GM21717 (cell line): ENCODE measurements around the gene PARP1.

Source experiments
- ATAC-seq: cut with Tn5 transposase; IDR thresholded peaks from one replicate; pipeline ENCODE4 v1.9.1; 2021; ENCODE audit warnings: mild to moderate bottlenecking, moderate library complexity; ENCODE audit not compliant: unreplicated experiment

The PARP1 gene

DNA sequence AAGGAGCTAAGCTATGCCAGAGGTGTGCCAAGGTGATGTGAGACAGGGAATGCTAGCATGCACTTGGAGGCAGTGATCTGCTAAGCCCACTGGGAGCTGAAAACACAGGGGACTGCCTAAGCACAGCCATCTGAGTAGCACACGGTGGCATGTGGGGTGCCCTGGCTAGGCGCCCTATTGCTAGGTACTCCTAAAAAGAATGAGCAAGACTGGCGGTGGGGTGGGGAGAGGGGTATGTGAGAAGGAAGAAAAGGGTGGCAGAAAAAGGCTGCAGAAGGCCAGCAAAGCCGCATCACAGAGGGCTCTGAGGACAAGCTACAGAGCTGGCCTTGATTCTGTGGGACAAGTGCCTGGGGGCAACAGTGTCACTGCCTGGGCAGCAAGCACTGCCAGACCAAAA lies 23.9 kb downstream of the PARP1 start:
- ATAC-seq, result no peak

DNA sequence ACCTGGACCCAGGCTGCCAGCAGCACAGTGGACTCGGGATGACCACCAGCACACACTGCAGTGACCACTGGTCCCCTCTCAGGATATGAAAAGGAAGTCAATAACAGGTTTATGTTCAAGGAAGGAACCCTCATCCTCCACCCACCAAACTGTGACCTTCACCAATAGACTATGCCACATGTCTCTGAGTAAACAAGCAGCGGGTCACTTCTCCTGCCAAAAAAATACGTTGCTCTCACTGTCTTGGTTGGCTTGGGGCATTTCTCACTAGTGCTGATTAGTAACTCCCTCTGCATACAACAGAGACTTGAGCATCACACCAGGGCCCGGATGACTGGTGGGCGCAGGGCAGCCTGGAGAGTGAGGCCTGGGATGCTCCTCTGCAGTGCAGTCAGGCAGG lies 25.9 kb downstream of the PARP1 start:
- ATAC-seq, result no peak

DNA sequence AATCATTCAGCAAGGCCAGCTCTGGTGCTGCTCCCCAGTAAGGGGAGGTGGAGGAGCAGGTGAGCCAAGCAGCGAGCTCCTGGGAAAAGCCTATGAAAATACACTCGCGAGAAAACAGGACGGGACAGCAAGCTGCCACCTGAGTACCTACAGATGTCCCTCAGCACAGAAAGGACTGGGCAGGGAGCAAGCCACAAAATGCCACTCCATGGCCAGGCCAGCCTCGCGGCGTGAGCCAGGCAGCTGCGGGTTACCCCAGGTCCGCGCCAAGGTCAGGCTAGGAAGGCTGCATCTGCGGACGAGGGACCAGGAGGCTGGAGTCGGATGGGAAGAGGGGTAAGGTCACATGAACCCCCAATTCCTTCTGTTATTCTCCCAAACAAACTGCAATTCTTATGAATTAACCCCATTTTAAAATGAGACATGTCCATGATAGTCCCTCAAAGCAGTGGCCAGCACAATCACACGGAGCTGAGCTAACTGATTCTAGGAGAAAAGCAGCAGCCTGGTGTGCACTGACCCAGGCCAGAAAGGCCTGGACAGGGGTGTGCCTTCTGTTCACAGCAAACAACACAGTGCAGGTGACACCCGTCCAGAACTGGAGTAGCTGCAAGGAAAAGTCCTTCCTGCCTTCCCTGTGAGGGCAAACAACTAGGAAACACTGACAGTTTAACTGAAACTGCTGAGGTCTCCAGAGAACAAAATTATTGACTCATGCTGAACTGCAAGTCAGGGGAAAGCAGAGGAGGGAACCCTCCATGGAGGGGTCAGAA lies 26.5 kb downstream of the PARP1 start:
- ATAC-seq, result no peak

DNA sequence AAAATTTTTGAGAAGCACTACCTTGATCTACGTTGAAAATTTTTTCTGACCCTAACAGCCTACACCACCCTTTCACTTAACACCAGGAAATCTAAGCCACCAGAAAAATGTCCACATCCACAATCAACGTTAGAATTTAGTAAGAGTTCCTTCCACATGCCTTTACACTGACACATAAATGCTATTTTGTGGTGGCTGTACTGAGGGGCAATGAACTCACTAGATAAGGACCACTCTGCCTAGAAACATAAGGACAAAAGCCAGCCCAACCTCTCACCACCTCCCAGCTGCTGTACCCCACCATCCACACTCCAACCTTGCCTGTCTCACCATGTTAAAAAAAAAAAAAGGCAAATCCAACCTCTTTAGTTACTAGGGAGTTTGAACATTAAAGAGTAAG lies 29.8 kb downstream of the PARP1 start:
- no peak for ATAC-seq

DNA sequence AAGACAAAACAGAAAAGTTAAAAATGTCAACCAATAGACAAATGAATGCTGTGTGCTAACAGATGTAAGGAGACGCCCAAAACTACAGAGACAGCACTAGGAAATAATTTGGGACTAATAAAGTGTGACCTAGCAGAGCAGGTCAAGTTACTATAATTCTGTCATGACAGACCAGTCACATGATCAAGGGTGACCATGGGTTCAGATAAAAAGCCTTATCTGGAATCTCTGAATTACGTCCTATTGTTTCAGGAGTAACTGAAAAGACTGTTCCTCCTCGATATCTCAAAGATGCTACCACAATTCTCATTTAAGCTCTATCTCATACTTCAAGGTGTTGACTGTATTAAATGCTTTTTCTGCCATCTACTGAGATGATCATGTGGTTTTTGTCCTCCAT lies 31.6 kb downstream of the PARP1 start:
- no peak for ATAC-seq

DNA sequence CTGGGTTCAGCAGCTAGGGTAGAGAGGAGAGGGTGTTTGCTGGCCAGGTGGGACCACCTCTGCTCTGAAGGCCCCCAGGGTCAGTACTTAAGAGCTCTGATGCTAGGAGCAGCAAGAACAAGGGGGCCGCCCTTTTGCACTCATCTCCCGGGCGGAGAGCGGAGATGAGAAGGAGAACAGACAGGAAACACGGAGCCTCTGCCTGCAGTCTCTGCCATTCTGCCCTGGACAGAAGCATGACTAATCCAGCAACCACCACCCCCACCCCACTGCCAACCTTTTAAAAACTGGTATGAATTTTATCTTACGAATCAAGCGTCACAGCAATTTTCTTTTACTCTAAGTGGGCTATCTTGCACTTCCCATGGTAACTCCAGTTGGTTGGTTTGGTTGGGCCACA lies 34.5 kb downstream of the PARP1 start:
- ATAC-seq, result no peak

DNA sequence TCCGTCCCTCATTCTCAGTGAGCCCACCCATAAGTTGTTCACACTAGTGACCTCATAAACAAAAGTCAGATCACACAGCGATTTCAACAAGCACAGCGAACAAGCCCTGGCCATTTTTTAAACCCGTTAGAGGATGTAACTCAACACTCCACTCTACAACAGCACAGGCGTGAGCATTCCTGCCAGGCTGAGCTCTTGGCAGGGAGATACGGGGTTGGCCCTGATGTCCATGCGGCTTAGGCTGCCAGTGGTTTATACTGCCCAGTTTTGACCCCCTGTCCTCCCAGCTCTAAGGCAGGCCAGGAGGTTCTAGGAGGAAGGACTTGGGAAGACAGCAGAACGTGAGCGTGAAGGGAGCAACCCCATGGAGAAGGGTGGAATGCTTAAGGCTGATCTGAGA lies 35.0 kb downstream of the PARP1 start:
- ATAC-seq, result no peak

DNA sequence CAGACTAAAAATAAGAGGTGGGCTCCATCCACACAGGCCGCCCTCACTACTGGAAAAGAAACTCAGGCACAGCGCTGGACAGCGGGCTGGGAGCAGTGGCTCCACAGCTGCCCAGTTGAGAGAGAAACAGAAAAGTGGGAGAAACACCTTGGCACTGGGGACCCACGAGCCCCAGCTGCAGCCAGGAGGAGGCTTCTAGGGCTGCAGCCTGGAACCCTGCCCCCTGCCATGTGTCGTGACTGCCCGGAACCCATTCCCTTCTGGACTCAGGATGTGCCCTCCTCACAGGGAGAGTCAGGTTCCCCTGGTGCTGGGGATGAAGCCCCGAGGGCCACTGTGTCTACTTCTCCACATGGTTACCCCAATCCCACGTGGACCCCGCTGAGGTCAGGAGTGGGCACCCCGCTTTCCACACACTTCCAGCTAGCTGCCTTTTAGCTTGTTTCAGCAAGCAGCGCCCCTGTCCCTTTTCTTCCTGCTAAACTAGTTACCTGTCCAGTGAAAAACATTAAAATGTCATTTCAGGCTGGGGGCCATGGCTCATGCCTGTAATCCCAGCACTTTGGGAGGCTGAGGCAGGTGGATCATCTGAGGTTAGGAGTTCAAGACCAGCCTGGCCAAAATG lies 35.9 kb downstream of the PARP1 start:
- no peak for ATAC-seq

DNA sequence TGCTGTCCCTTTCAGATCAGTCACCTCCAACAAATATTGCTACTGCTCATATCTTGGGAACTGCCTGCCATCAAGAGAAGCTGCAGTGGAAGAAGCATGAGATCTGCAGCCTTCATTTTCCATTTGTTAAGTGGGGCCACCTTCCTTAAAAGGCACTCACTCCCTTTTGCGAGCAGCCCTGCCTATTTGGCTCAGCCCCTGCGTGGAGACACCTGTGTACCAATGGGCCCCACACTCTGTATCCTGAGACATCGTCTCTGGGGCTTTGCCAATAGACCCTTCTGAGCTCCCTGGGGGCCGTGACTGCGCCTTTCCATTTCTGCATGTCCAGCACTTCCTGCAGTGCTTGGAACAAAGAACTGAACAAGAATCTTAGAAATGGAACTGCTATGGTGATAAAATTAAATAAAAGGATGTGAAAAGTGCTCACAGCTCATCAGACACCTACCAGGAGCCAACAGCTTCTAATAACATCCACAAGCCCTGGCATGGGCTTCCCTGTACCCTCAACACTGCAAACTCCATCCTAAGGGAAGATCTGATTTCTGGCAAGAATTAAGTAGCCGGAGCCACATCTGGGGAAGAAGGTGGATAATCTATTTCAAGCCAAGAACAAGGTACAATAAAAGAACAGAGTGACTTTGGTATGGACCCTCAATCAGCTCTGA lies 36.7 kb downstream of the PARP1 start:
- ATAC-seq, result no peak

DNA sequence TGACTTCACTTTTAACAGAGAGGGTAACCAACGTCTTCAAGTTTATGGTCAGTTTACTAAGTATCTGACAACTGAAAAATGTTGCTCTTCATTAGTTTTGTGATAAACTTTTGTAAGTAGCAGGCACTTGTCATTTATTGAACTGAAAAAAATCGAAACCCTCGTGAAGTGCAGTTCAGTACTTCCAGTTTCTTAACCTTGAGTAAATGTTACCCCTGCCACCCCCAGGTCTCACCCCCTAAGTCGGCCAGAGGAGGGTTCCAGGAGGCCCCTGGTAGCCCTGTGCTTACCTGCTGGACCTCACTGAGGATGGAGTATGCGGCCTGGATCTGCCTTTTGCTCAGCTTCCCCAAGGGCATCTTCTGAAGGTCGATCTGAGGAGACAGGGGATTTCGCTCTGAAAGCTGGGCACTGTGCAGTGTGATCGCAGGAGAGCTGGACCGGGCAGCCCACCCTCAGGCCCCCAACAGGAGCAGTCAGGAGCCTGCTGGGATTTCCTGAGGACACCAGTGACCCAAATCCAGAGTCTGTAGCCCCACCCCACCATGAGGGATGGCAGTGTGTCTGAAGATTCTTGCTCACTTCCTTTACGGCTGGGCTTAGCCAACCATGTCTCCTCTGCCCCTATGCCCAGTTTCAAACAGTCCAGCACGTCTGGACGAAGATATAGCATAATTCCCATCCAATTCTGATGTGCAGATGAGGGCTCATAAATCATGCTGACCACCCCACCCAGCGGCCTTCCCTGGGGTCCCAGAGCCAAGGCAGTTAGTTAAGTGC lies 37.6 kb downstream of the PARP1 start:
- peak; percentile 55 for ATAC-seq

DNA sequence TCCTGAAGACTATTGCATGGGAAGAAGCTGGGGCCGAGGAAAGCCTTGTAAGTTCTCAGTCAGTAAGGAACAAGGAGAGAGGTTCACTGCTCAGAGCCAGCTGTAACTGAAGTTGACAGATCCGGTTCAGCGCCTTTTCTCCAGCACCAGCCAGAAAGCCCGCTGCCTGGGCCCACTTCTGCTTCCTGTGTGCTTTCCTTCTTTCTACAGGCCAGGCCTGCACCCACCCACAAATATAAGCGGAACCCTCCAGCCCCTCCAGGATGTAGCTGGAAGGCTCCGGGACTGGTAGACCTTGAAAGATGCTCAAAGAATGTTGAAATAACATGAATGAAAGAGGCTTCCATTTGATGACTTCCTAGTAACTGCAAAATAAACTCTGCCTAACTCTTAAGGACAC lies 38.8 kb downstream of the PARP1 start:
- no peak for ATAC-seq

DNA sequence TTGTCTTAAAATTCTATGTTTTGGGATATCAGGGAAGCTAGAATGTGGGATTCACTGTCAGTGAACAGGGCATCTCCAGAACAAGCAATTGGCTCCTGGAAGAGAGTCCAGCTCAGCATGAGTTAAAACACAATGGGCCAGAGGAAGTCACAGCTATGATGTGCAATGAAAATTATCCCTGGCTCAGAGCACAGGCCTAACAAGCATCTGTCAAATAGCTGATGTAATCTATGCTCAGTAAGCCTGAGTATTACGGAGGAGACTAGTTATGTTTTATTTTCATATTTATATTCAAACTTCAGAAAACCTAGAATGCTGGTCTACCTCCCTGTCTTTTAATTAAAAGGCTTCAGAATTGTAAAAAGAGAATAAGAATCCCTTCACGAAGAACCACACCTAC lies 41.6 kb downstream of the PARP1 start:
- no peak for ATAC-seq

DNA sequence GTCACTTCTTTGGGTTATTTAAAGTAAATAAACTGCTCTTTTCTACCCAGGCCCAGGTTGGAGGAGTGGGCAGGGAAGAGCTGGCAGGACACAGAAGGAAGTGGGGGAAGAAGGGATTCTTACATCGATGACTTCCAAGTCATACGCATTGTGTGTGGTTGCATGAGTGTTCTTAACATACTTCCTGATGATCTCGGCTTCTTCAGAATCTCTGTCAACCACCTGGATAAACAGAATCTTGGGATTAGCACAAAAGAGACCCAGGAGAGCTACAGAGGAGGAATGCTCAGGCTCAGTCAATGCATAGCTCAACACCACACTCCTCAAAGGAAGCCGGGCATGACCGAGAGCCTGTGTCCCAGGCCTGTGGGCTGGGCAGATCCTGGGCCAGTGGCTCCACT lies 42.1 kb downstream of the PARP1 start:
- no peak for ATAC-seq

DNA sequence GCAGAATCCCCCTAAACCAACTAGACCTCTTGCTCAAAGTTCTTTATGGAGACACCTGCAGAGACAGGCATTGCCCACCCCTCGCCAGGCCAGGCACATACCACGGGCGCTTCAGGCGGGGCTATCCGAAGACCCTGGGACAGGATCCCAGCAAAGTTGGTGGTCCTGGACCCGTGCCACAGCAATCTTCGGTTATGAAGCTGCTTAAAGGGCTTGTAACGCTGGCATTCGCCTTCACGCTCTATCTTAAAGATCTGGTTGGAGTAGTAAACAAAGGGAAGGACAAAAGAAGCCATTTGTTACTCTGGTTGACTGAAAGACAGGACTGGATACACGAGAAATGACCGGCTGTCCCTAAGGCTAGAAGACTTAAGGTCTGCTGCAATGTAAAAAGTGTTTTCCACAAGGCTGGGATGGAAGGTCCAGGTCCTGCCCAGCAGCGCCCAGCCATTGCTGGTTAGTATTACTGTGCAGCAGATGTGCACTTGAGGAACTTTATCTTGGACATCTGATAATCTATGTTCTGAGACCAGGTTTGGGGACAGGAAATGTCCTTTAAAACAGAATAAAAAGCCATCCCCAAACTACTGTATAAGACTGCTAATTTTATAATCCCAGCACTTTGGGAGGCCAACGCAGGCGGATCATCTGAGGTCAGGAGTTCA lies 42.9 kb downstream of the PARP1 start:
- ATAC-seq, result no peak

DNA sequence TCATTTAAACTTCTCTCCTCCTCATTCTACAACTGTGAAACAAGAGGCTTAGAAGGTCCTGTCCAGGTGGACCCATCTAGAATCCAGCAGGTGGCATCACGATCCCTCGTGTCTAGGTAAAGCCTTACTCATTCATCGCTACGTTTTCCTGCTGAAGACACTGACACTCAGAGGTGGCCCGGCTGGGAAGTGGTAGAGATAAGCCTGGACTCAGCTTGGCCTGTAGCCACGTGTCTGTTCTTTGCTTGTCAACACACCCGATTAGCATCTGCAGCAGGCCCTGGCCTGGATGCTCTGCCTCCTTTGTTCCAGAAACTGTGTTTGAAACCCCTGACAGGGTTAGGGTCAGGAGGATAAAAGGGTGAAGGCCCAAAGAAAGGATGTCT lies 43.4 kb downstream of the PARP1 start:
- no peak for ATAC-seq

DNA sequence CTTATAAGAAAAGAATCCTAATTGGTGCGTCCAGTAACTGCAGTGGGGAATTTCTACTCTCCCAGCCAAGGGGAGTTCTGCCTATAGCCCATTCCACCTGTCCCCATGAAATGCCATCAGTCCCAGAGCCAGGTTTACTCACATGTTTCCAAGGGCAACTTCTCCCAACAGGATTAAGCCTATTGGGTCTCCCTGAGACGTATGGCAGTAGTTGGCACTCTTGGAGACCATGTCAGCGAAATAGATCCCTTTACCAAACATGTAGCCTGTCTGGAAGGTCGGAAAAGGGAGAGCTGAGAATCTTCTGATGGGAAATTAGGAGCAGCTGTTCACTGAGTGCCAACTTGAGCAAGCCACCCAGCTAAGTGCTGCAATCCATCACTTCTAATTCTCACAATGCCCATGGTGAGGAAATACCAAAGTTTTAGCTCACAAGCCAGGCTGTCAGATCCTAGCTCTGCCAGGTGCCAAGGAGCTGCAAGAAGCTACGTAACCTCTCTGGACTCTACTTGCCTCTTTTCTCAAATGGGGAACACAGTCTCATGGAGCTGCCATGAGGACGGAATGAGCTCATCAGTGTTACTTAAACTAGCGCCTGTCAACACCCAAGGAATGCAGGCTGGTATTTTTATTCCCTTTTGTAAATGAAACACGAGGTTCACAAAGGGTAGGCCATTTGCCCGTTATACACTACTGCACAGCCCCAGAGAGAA lies 43.9 kb downstream of the PARP1 start:
- ATAC-seq, result no peak

DNA sequence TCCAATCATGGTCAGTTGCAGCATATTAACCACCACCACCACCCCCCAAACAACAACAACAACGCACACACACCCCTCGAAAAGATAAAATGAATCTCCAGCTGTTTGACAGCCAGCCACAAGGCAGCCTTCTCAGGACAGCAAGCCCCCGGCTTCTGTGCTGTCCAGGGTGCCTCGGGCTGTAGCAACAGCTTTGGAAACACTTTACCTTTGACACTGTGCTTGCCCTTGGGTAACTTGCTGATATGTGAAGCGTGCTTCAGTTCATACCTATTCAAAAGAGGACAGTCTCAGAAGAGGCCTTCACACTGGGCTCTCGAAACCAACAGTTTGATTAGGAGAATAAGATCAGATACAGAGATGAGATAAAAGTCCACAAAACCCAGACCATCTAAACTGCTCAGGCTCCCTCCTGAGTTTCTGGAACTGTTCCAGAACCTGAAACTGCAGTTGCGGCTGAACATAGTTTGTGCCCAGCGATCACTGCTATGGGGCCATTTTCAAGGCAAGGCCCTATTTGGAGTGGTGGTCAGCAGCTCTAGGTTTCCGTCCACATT lies 44.9 kb downstream of the PARP1 start:
- ATAC-seq, result no peak

DNA sequence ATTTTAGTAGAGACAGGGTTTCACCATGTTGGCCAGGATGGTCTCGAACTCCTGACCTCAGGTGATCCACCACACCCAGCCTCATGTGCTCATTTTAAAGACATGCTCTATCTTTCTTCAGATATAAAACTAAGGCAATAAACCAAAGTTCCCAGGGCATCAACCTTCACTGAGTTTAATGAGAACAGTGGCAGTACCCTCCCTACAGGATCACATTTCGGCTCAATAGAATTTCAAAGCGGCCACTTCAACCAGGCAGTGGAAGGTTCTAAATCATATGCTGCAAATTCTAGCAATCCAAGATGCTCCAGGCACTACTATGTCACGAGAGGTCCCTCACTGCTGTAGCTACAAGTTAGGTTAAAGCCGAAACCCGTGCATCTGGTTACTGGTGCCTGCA lies 45.5 kb downstream of the PARP1 start:
- ATAC-seq, result no peak

DNA sequence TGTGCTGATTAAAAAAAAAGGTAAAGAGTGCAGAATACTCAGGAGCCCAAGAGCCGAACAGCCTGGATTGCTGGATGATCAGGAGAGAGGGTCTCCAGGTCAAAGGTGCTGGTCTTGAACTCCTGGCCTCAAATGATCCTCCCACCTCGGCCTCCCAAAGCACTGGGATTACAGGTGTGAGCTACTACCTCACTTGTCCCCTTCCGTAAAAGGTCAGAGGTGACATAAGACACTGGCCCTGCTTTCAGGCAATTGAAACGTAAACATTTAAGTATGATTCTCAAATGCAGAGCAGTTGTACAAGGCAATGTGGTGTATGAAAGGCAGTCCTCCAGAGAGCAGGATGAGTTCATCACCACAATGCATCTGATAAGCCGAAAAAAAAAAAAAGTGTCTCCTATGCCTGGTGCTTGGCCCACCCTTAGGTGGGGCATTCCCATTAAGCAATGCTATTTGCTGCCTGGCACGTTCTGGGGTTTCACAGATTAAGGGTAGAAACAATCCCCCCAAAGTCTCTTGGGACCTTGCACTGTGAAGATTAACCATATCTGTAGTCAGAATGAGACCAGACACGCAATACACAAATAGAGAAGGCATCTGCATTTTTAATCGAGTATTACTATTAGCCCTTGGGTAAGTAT lies 47.7 kb downstream of the PARP1 start:
- ATAC-seq, result peak; percentile 52

DNA sequence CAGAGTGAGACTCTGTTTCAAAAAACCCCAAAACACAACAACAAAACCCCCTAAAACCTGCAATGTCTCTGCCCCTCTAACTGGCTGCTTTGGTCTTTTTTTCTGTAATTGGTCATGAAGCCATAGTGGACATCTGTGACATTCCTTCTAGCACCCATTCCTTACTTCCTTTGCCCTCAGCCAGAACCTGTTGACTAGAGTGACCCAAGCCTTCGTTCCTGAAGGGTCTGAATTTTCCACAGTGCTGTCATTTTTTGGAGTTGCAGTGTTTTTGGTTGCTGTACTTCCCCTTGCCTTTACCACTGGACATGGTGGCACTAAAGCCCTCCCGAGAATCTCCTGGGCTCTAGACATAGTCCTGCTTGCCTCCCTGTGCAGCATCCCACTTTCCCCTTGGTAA lies 50.5 kb downstream of the PARP1 start:
- ATAC-seq, result no peak
